ENCODE results near the gene ATP1B2. TPM values are rescaled to one million over a fixed set of nuclear protein-coding genes. Genes with fewer than 3 reads are reported as not detected.
A peak's percentile ranks its signal among the peaks of the same experiment; 100 is the strongest.

ATP1B2 gene
- total and polyA plus RNA-seq, 2 experiments from 2014 or later, result not detected

- peak overlapping the region; percentile 98 for H3K4me2 ChIP-seq (ENCODE audit: unreplicated experiment)
Observed at GRCh38 chr17:7703584-7704479, 53.1 kb downstream of the ATP1B2 start.

GRCh38 chr17:7704601-7705268 lies 54.0 kb downstream of the ATP1B2 start, which contains the start of gene EFNB3:
Gene EFNB3 (plus strand): TSS chr17:7705202. CDS start chr17:7705599, 397 bp downstream.
- Histone ChIP-seq H3K27ac (no peak within 1 kb of the TSS), H3K79me2 (ENCODE audit: insufficient read depth) (no peaks in the 10 kb centered on the region), H3K36me3 (ENCODE audit: low read depth) (no peaks in the 10 kb centered on the region), H3K27me3 (replicated peaks; ENCODE audit: insufficient read depth) (peaks cover 8% of the 10 kb centered on the region; the same call in 1 of the 2 replicates), H3K9ac (peak within 1 kb of the TSS; percentile 51), H2AFZ (peak within 1 kb of the TSS; percentile 88), H3F3A (ENCODE audit: insufficient read depth) (no peaks in the 10 kb centered on the region), H3K9me3 (ENCODE audit: low read depth) (no peaks in the 10 kb centered on the region), H3K4me3 (peak within 1 kb of the TSS; percentile 77), H4K20me1 (ENCODE audit: insufficient read depth) (no peaks in the 10 kb centered on the region), H3K9me2 (ENCODE audit: insufficient read depth) (no peaks in the 10 kb centered on the region), H3K4me1 (ENCODE audit: insufficient read depth) (peaks cover 12% of the 10 kb centered on the region), H3K4me2 (ENCODE audit: unreplicated experiment) (peak within 1 kb of the TSS; percentile 98)
- 2% methylated on average over 21 to 45 of the region's 45 CpGs for WGBS, 2 experiments (ENCODE audit: low coverage in 1 of 2, low lambda C conversion rate in 2 of 2, missing lambda C conversion rate in 2 of 2)
- peak; percentile 54 for DNase-seq
- in situ Hi-C loops (cut with MboI), result no loop called here
- no peak for TF ChIP-seq EZH2phosphoT487 (IDR thresholded peaks at IDR 0.05; ENCODE audit: insufficient read depth, low read depth)
- peak; percentile 31 for TF ChIP-seq EZH2 (IDR thresholded peaks at IDR 0.05; ENCODE audit: insufficient read depth, poor library complexity, severe bottlenecking)

More at GRCh38 chr17:7703584-7704479, 53.1 kb downstream of the ATP1B2 start:
- Histone ChIP-seq H3K79me2 (ENCODE audit: insufficient read depth) (no peaks in the 10 kb centered on the region), H3K9ac (peak overlapping the region; percentile 51), H3K27ac (no peak overlapping the region), H2AFZ (peak overlapping the region; percentile 88), H3K4me3 (peak overlapping the region; percentile 77), H3F3A (ENCODE audit: insufficient read depth) (no peaks in the 10 kb centered on the region), H3K4me1 (ENCODE audit: insufficient read depth) (peaks cover 12% of the 10 kb centered on the region), H3K36me3 (ENCODE audit: low read depth) (no peaks in the 10 kb centered on the region), H3K9me3 (ENCODE audit: low read depth) (no peaks in the 10 kb centered on the region), H3K9me2 (ENCODE audit: insufficient read depth) (no peaks in the 10 kb centered on the region), H4K20me1 (ENCODE audit: insufficient read depth) (no peaks in the 10 kb centered on the region), H3K27me3 (replicated peaks; ENCODE audit: insufficient read depth) (peaks cover 8% of the 10 kb centered on the region; the same call in 1 of the 2 replicates)
- peak; percentile 84 for DNase-seq
- in situ Hi-C loops (cut with MboI), result no loop called here
- TF ChIP-seq EZH2phosphoT487 (IDR thresholded peaks at IDR 0.05; ENCODE audit: insufficient read depth, low read depth) (no peak), EZH2 (IDR thresholded peaks at IDR 0.05; ENCODE audit: insufficient read depth, poor library complexity, severe bottlenecking) (no peak)
- WGBS, 2 experiments (ENCODE audit: low coverage in 1 of 2, low lambda C conversion rate in 2 of 2, missing lambda C conversion rate in 2 of 2), result 13 to 16% methylated on average over 19 to 24 of the region's 24 CpGs

- no peak overlapping the region for H3K27ac ChIP-seq
- no peak for DNase-seq
- peaks cover 12% of the 10 kb centered on the region for H3K4me1 ChIP-seq (ENCODE audit: insufficient read depth)
- TF ChIP-seq EZH2 (IDR thresholded peaks at IDR 0.05; ENCODE audit: insufficient read depth, poor library complexity, severe bottlenecking) (no peak), EZH2phosphoT487 (IDR thresholded peaks at IDR 0.05; ENCODE audit: insufficient read depth, low read depth) (no peak)
- H4K20me1 ChIP-seq (ENCODE audit: insufficient read depth), result no peaks in the 10 kb centered on the region
- whole genome bisulfite sequencing, 2 experiments (ENCODE audit: low coverage in 1 of 2, low lambda C conversion rate in 2 of 2, missing lambda C conversion rate in 2 of 2), result 15 to 25% methylated on average over 31 to 43 of the region's 50 CpGs
- H3K9me2 ChIP-seq (ENCODE audit: insufficient read depth), result no peaks in the 10 kb centered on the region
- peak overlapping the region; percentile 77 for H3K4me3 ChIP-seq
- no peaks in the 10 kb centered on the region for H3K9me3 ChIP-seq (ENCODE audit: low read depth)
- H3K27me3 ChIP-seq (replicated peaks; ENCODE audit: insufficient read depth), result peaks cover 8% of the 10 kb centered on the region; the same call in 1 of the 2 replicates
- H3K36me3 ChIP-seq (ENCODE audit: low read depth), result no peaks in the 10 kb centered on the region
- H3K9ac ChIP-seq, result 0 out of 2 replicates have a peak overlapping the region, but pooled peaks have one; percentile 51
- no peaks in the 10 kb centered on the region for H3K79me2 ChIP-seq (ENCODE audit: insufficient read depth)
- no peaks in the 10 kb centered on the region for H3F3A ChIP-seq (ENCODE audit: insufficient read depth)
- H2AFZ ChIP-seq, result peak overlapping the region; percentile 88
- H3K4me2 ChIP-seq (ENCODE audit: unreplicated experiment), result peak overlapping the region; percentile 98
- in situ Hi-C loops (cut with MboI), result no loop called here
Observed at GRCh38 chr17:7705269-7706255, 54.8 kb downstream of the ATP1B2 start.

Measured in GM23248 (cell line).